NCI-H1417 treated with DMSO at 0.1 percent for 48 hours (cell line): ENCODE results near the gene ZMIZ1.

Experiments
- DNase-seq: peaks from one replicate; lab custom pipeline; 2025; lab: John Stamatoyannopoulos, UW

Gene ZMIZ1

DNA sequence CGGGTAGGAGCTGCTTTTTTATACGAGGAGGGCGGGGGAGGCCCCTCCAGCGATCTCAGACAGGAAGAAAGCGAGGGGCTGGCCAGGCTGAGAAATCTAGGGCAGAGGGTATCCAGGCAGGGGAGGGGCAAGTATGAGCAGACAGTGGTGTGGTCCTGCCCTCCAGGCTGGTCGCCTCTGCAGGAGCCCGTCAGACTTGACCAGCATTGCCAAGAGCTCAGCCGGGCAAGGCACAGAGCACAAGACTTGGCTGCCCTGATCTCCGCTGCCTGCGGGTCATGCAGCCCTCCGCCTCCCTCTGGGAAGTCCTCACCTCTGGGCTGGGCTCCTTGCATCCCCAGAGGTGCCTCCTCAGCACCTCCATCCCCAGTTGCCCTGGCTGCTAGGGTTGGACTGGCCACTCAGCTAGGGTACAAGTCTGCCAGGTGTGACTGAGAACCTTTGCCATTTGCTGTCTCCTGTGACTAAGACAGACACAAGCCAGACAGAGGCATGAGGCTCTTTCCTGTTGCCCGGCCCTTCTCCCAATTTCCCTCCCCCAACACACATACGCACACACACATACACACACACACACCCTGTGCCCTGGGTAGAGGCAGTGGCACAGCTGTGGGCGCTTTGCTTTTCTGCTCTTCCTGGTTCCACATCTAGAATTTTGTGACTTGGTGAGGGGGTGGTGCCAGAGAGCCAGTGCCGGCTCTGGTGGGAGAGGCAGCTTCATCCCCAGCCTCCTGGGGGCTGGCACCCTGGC, 219.4 kb downstream of the ZMIZ1 start:
- no peak for DNase-seq

DNA sequence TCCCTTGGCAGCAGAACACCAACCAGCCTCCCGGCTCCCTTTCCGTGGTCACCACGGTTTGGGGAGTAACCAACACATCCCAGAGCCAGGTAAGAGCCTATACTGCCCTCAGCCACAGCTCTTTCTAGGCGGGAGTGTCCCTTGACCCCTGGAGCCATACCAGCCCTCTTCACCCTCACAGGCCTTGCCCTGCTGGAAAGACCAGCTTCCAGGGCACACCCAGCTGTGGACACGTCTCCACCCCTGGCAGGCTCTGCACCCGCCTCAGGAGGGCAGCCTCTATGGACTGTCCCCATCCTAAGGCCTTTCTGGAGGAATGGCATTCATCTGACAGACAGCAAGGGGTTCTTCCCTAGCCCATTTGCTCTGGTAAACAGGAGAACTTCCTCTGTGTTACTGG, 221.0 kb downstream of the ZMIZ1 start:
- DNase-seq = no peak

DNA sequence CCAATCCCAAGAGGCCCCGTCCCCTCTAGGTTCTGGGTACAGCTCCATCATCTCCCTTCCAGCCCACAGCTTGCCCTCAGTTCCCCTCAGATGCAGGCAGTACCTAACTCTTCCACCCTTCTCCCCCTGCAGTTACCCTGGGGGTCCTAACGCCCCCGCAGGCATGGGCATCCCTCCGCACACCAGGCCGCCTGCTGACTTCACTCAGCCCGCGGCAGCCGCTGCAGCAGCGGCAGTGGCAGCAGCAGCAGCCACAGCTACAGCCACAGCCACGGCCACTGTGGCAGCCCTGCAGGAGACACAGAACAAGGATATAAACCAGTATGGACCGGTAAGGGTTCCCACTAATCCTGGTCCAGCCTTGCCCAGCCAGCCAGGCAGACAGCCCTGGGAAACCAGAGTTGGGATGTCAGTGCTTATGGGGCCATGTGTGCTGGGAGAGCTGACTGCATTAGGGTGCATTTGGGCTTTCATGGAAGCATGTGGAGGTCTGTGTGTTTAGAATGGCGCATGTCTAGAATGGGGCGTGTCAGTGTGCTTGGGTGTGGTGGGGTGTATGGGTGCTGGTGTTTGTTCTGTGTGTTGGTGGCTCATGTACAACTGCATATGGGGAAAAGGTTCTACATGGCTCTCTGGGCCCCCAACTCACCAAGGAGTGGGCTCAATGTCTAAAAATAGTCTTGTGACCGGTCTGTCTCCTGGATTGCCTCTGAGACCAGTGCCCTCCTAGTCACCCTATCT, 223.4 kb downstream of the ZMIZ1 start:
- DNase-seq = no peak

DNA sequence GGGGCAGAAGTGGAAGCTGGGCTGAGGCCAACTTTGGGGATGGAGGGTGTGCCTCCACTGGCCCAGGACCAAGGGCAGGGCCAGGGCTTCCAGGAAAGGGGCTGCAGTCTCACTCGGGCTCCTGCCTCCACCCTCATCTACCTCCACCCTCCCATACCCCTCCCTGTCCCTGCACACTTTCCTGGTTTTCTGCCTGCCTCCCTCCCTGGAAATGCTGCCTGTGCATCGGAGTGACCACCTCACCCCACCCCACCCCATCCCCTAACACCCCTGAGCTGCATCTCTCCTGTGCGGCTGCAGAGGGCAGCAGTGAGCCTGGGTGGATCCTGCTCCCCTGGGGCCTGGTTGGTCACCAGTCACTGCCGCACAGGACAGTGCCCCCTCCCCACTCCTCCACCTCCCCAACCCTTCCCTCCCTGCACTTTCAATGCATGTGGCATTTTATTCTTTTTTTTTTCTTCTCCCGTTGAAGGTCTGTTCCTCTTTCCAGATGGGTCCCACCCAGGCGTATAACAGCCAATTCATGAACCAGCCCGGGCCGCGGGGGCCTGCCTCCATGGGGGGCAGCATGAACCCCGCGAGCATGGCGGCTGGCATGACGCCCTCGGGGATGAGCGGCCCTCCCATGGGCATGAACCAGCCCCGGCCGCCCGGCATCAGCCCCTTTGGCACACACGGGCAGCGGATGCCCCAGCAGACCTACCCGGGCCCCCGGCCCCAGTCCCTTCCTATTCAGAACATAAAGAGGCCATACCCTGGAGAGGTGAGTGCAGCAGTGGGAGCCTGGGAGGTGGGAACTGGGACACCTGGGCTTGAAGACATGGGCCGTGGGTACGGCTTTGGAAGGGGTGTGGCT, 224.4 kb downstream of the ZMIZ1 start:
- no peak for DNase-seq

DNA sequence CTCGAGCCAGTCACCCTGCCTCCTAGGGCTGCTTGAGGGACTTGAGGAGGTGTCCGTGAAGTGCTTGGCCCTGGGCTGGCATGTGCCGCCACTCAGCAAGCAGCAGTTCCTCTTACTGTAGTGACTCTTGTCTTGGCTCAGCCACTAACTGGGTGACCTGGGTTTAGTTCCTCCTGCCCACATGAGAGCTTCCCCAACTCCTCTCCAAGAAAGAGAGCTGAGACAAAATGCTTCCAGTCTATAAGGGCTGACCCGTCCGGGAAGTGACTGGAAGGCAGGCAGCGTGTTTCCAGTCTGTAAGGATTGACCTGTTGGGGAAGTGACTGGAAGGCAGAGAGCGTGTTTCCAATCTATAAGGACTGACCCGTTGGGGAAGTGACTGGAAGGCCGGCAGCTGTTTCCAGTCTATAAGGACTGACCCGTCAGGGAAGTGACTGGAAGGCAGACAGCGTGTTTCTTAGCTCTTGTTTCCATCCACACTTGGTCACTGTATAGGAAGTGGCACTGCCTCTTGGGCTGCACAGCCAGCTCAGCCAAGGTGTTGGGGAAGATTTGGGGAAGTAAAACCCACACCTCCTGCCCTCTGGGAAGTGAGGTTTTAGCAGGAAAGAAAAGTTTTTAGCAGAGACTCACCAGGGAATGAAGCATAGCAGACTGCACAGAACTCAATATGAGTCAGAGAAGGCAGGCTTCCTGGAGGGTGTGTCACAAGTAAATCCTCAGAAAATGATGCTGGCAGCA, 225.2 kb downstream of the ZMIZ1 start:
- DNase-seq = no peak

DNA sequence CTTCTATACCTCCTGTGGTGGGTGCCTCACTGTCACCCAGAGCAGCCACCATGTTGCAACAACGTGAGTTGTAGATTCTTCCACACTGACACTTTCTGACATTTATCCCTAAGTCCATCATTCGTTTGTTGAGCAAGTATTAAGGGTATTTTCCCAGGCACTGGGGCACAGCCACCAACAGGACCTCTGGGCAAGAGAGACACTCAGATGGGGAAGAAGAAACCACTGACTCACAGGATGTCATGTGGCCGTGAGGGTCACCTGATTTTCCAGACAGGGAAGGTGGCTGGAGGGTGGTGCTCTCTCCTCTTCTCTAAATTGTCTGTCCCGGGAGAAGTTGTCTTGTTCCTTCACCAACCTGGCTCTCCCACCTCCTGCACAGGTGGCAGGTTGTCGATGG, 226.8 kb downstream of the ZMIZ1 start:
- no peak for DNase-seq

DNA sequence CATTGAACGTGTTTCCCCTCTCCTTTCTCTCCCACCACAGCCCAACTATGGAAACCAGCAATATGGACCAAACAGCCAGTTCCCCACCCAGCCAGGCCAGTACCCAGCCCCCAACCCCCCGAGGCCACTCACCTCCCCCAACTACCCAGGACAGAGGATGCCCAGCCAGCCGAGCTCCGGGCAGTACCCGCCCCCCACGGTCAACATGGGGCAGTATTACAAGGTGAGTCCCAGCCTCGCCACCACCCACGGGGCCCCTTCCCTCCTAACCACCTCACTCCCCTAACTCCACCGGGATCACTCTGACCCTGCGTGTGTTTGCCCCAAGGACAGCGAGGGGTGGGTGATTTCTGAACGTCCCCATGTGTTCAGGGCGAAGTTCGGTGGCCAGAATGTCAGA, 227.7 kb downstream of the ZMIZ1 start:
- no peak for DNase-seq

DNA sequence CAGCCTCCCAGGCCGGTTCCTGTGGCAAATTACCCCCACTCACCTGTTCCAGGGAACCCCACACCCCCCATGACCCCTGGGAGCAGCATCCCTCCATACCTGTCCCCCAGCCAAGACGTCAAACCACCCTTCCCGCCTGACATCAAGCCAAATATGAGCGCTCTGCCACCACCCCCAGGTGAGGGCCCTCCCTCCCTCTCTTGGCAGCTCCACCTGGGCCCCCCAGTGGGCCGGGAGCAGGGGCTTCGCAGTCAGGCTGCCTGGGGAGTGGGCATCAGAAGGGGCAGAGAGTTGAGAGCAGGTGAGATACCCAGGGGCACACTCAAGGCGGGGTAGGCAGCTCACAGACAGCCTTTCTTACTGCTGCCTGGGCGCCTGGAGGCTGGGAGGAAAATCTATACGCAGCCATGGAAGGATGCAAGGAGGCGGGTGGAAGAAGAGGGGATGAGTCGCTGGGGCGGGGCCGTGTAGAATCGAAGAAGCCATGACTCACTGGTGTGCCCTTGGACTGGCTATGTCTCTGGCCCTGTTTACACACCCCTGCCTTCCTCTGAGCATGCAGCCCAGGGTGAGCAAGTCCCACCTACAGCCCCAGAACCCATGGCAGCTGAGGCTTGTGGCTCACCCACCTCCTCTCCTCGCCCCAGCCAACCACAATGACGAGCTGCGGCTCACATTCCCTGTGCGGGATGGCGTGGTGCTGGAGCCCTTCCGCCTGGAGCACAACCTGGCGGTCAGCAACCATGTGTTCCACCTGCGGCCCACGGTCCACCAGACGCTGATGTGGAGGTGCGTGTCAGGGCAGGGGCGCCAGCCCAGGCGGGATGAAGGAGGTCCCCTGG, 229.9 kb downstream of the ZMIZ1 start:
- DNase-seq = no peak

DNA sequence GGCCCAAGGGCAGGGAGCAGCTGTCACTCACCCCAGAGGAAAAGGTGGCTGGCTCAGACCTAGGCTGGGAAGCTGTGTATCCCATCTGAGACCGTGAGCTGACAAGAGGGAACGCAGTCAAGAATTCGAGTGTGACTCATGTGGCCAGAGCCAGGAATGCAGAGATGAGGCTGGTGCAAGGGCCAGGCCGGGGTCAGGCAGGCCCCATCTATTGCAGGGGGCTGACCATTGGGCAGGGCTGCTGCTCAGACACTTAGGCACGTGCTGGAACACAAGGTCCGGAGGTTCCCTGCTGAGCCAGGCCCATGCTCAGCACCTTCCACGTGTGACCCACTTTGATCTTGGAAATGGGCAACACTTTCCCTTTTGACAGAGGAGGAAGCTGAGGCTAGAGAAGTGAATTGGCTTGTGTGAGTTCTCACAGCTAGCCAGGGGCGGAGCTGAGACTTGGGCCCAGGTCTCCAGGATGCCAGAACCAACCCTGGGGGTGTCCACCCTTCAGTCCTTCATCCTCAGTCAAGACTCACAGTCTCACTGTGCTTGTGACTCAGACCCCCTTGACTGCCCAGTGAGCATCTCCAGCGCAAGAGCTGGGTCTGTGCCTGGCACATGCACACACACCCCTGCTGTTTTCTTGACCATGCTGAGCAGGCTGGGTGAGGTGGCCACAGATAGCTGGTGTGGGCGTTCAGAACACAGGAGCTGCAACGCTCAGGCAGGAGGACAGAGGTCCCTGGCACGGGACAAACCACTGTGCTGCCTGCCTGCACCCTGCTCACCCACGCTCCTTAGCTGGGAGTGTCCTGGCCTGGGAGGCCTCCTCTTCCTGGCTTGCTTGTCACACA, 230.9 kb downstream of the ZMIZ1 start:
- no peak for DNase-seq

DNA sequence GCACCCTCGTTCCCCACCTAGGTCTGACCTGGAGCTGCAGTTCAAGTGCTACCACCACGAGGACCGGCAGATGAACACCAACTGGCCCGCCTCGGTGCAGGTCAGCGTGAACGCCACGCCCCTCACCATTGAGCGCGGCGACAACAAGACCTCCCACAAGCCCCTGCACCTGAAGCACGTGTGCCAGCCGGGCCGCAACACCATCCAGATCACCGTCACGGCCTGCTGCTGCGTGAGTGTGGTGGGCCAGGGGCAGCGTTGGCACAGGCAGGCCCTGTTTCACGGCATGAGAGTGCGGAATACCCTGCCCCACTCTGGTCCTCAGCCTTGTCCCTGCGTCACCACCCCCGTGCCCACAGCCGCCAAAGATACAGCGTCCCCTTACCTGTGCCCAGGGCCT, 231.9 kb downstream of the ZMIZ1 start:
- no peak for DNase-seq

DNA sequence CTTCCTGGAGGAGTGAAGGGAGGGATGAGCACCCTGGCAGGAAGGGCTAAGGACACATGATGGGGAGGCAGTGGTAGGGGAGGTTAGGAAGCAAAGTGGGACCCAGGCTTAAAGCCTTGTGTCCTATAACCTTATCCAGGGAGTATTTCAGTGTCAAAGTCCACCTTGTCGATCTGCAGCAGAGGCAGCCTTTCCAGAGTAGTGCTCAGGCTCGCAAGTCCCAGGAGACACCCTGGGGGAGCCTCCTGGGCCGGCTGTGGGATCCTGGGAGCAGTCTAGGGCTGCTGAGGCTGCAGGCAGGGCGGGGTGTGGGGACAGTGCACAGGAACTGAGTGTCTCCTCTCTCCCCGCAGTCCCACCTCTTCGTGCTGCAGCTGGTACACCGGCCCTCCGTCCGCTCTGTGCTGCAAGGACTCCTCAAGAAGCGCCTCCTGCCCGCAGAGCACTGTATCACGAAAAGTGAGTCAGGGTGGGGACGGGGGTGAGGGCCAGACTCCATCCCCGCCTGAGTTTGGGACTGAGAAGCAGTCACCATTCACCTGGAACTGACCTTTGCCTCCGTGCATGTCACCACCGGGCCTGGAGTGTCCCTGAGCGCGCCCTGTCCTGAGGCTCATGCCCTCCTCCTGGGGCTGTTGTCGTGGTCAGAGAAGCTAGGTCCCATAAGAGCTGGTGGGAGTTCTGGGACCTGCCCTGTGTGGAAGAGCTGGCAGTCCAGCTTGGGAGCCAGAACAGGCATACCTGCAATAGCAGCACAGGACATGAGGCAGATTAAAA, 233.2 kb downstream of the ZMIZ1 start:
- no peak for DNase-seq

DNA sequence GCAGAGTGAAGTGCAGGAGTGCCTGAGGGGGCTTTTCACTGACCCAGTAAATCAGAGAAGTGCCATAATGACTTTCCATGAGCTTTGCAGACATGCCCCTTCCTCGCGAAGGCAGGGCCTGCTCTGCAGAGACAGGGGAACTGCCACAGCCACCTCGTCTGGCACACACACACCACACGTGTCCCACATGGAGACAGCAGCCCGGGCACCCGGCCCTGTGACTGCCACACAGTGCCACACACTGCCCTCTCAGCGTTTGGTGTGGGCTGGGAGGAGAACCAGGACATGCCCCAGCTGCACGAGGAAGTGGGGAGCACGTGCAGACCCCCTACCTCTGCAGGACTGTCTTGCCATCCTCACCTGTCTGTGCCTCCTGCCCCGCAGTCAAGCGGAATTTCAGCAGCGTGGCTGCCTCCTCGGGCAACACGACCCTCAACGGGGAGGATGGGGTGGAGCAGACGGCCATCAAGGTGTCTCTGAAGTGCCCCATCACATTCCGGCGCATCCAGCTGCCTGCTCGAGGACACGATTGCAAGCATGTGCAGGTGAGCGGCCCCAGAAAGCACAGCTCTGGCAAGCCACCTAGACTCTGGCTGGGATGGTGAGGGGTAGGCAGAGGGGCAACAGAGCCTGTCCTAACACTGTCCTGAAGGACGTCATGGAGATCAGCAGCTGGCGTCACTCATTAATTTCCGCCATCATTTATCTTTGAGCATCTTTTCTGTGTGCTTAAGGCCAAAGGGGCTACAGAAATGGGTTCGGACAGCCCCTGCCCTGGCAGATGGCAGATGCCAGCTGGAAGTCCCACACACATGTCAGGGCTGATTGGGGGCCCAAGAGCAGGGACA, 235.1 kb downstream of the ZMIZ1 start:
- no peak for DNase-seq

DNA sequence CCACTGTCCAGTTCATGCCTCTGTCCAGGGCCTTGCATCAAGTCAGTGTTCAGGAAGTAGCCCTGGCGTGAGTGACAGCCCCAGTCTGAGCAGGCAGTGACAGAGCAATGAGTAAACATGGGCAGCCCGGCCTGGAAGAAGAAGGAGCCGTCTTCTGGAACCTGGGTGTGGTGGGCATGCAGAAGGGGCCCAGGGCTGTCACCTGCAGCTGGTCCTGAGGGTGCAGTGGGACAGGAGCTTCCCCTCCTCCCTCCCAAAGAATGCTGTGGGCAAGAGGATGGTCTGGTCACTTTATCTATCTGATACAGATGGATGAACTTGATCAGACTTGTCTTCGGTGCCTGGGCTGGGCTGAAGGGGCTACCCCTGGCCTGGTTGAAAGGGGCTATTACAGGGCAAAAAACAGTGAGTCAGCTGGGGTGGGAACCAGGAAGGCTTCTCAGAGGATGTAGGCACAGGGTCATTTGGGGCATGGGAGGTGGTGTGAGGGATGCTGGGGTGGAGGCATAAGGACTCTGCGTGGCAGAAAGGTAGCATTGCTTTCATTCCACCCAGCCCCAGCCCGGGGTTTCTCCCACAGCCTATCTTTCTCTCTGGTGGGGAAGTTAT, 235.8 kb downstream of the ZMIZ1 start:
- no peak for DNase-seq

DNA sequence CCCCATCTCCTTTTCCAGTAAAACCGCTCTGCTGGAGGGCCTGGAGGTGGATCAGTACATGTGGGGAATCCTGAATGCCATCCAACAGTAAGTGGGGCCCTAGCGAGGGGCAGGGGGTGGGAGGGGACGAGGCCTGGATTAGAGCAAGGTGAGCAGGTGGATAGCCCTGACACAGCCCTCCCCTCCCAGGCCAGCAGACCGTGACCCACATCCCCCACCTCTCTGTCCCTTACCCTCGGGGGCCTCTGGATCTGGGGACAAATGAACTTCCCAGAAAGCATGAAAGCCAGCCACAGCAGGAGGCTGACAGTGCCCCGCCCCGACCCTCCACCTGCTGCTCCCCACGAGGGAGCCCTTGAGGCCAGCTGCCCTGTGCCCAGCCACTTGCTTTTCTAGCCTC, 236.7 kb downstream of the ZMIZ1 start:
- no peak for DNase-seq

DNA sequence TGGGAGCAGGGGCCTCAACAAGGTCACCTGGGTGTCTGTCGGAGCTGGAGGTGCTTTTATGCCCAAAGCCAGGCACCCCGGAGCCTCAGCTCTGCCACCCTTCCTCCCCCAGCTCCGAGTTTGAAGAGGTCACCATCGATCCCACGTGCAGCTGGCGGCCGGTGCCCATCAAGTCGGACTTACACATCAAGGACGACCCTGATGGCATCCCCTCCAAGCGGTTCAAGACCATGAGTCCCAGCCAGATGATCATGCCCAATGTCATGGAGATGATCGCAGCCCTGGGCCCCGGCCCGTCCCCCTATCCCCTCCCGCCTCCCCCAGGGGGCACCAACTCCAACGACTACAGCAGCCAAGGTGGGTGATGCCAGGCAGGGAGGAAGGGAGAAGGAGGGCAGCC, 237.2 kb downstream of the ZMIZ1 start:
- DNase-seq = no peak

DNA sequence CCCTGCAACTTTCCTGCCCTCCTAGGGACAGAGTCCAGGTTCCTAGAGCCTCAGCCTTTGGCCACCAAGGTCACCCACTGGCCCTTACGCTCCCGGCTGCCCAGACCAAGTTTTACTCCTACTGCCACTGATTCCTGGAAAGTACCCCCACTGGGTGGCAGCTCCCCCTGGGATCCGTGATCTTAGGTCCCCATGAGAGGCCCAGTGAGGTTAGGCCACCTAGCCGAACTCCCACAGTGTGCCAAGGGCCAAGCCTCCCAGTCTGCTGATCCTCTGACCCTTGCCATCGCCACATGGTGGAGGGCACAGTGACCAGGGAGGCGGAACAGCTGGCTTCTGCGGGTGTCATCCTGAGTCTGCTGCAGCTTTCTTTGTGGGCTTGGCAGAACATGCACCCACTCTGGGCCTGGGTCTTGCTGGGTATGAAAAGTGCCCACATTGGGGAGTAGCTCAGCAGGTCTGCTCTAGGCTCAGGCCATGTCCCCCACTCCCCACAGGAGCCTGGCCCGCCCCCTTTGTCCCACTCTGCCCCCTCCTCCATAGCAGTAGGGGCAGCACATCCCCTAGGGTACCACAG, 238.0 kb downstream of the ZMIZ1 start:
- no peak for DNase-seq

DNA sequence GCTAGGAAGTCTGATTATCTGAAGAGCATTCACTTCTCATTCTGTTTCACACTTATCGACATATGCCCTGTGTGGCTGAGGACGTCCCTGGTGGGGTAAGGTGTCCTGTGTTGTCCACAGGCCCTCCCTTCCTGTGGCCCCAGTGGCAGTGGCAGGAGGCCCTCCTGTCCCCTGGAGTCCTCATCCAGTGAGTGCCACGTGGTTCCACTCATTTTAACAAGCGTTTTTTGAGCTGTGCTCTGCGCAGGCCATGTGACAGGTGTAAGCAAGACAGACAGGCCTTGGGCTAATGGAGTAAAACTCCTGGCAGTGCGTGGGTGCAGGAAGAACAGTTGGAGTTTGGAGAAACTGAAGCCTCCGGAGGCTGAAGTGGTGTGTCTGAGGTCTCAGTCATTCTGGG, 239.2 kb downstream of the ZMIZ1 start:
- DNase-seq = no peak
